HCT116 (cell line): ENCODE results near the gene COL9A2. TPM values are rescaled to one million over a fixed set of nuclear protein-coding genes. Genes with fewer than 3 reads are reported as not detected.

Experiments
- ATAC-seq: fragments of 200-7000 bp; cut with Tn5 transposase; 2 replicates; pipeline ENCODE4 v1.9.1; 2020; ENCODE audit warnings: mild to moderate bottlenecking, moderate library complexity
- BruUV-seq: library from RNA; stranded (reverse); fragments of 400-500 nt; replicated peaks from 2 replicates; lab custom pipeline; 2021; lab: Mats Ljungman, UMichigan
- CTCF ChIA-PET: fragments of 300-600 bp; sonication (Branson Sonifier 250); formaldehyde crosslinking; loops from one replicate; lab custom pipeline; 2021; ENCODE audit warnings: antibody characterized with exemption; lab: Charles Lee
- POLR2A ChIA-PET: fragments of 300-600, 350-600 bp; sonication (Branson Sonifier 250); formaldehyde crosslinking; loops from one replicate; lab custom pipeline; 2021; ENCODE audit warnings: antibody characterized with exemption; lab: Charles Lee
- RAD21 ChIA-PET, 2 experiments: fragments of 300-600 bp; sonication (Branson Sonifier 250); formaldehyde crosslinking; loops; one replicate each; lab custom pipeline; 2023; ENCODE audit warnings: low total read pairs in 2 of 2; ENCODE audit not compliant: uncharacterized antibody in 2 of 2, unreplicated experiment in 2 of 2, low non-redundant PET in 1 of 2; lab: Charles Lee
- DNase-seq: peaks from one replicate; pipeline ENCODE4 v3.0.0-alpha.2; 2010; ENCODE audit warnings: low read depth, low spot score
- H2AFZ ChIP-seq: fragments of 200-600 bp; shearing (Covaris generic), sonication (generic); 2 replicates; pipeline ENCODE4 v1.6.1; 2017; ENCODE audit warnings: low read depth, mixed run types, mixed read lengths, antibody characterized with exemption, low read length; ENCODE audit not compliant: poor library complexity, severe bottlenecking
- H3K27ac ChIP-seq: 2 replicates; pipeline ENCODE4 v1.5.1; 2012; ENCODE audit warnings: low read depth, low read length
- H3K27me3 ChIP-seq: fragments of 200-600 bp; sonication (generic); 2 replicates; pipeline ENCODE4 v1.6.1; 2016; ENCODE audit warnings: mixed run types, low read length, mixed read lengths; ENCODE audit not compliant: insufficient read depth
- H3K36me3 ChIP-seq, 2 experiments: fragments of 200-500 bp in 1 of 2; fragments of 200-600 bp in 1 of 2; sonication (Bioruptor generic) in 1 of 2; sonication (generic) in 1 of 2; 2 replicates each; pipeline versions ENCODE4 v1.5.1 to v1.6.1; 2014 to 2016; ENCODE audit warnings: low read length in 2 of 2, inconsistent platforms in 1 of 2, mixed read lengths in 1 of 2, mixed run types in 1 of 2; ENCODE audit not compliant: insufficient read depth in 2 of 2, control insufficient read depth in 1 of 2
- H3K4me1 ChIP-seq, 2 experiments: fragments of 200-600 bp in 1 of 2; sonication (generic) in 1 of 2; 2 replicates each; pipeline versions ENCODE4 v1.5.1 to v1.6.1; 2012 to 2017; ENCODE audit warnings: low read length in 2 of 2, inconsistent platforms in 1 of 2, mild to moderate bottlenecking in 1 of 2, mixed read lengths in 1 of 2, mixed run types in 1 of 2, moderate library complexity in 1 of 2; ENCODE audit not compliant: insufficient read depth in 2 of 2, control insufficient read depth in 1 of 2
- H3K4me2 ChIP-seq: fragments of 200-600 bp; sonication (generic); 2 replicates; pipeline ENCODE4 v1.6.1; 2017; ENCODE audit warnings: mixed run types, low read length, mixed read lengths
- H3K4me3 ChIP-seq, 2 experiments: fragments of 200-600 bp in 1 of 2; sonication (generic) in 1 of 2; replicated peaks in 1 of 2; 2 replicates each; pipeline ENCODE4 v1.5.1; 2011 to 2016; ENCODE audit warnings: low read length in 2 of 2, control low read depth in 1 of 2, low read depth in 1 of 2, mild to moderate bottlenecking in 1 of 2, mixed read lengths in 1 of 2, mixed run types in 1 of 2
- H3K79me2 ChIP-seq: fragments of 200-600 bp; sonication (generic); 2 replicates; pipeline ENCODE4 v1.6.1; 2017; ENCODE audit warnings: mild to moderate bottlenecking, mixed run types, low read length, moderate library complexity, mixed read lengths; ENCODE audit not compliant: insufficient read depth
- H3K9ac ChIP-seq: fragments of 200-600 bp; sonication (generic); 2 replicates; pipeline ENCODE4 v1.6.1; 2016; ENCODE audit warnings: low read length, mixed read lengths
- H3K9me2 ChIP-seq: fragments of 200-600 bp; sonication (generic), shearing (Covaris generic); 2 replicates; pipeline ENCODE4 v1.6.1; 2017; ENCODE audit warnings: mixed run types, mild to moderate bottlenecking, moderate library complexity; ENCODE audit not compliant: insufficient read depth
- H3K9me3 ChIP-seq, 2 experiments: fragments of 200-500 bp in 1 of 2; fragments of 200-600 bp in 1 of 2; sonication (Bioruptor generic) in 1 of 2; sonication (generic) in 1 of 2; 2 replicates each; pipeline ENCODE4 v1.6.1; 2014 to 2017; ENCODE audit warnings: low read length in 2 of 2, mixed read lengths in 2 of 2, inconsistent platforms in 1 of 2, low read depth in 1 of 2, mild to moderate bottlenecking in 1 of 2, mixed run types in 1 of 2, moderate library complexity in 1 of 2; ENCODE audit not compliant: control insufficient read depth in 1 of 2, insufficient read depth in 1 of 2
- H4K20me1 ChIP-seq: fragments of 200-600 bp; sonication (generic), shearing (Covaris generic); 2 replicates; pipeline ENCODE4 v1.6.1; 2017; ENCODE audit warnings: mixed run types, mild to moderate bottlenecking, moderate library complexity; ENCODE audit not compliant: insufficient read depth
- ATF3 ChIP-seq: IDR thresholded peaks from 2 replicates; pipeline ENCODE4 v1.6.1; 2012
- CEBPB ChIP-seq: IDR thresholded peaks from 2 replicates; pipeline ENCODE4 v1.6.1; 2012; ENCODE audit warnings: low read depth
- EGR1 ChIP-seq: IDR thresholded peaks from 2 replicates; pipeline ENCODE4 v1.6.1; 2012; ENCODE audit warnings: low read depth
- FOSL1 ChIP-seq: IDR thresholded peaks from 2 replicates; pipeline ENCODE4 v1.6.1; 2012; ENCODE audit warnings: low read depth
- POLR2A ChIP-seq: IDR thresholded peaks from 2 replicates; pipeline ENCODE4 v1.7.0; 2011; ENCODE audit warnings: borderline replicate concordance; ENCODE audit not compliant: insufficient read depth, insufficient read length; ENCODE audit errors: extremely low read depth
- REST ChIP-seq: IDR thresholded peaks from 2 replicates; pipeline ENCODE4 v1.6.1; 2012; ENCODE audit warnings: low read depth
- SIN3A ChIP-seq: IDR thresholded peaks from 2 replicates; pipeline ENCODE4 v1.6.1; 2012; ENCODE audit warnings: low read depth
- TCF7L2 ChIP-seq: IDR thresholded peaks from 2 replicates; pipeline ENCODE4 v1.7.0; 2011; ENCODE audit warnings: borderline replicate concordance, inconsistent platforms; ENCODE audit not compliant: insufficient read depth, insufficient read length; ENCODE audit errors: extremely low read depth
- YY1 ChIP-seq: IDR thresholded peaks from 2 replicates; pipeline ENCODE4 v1.6.1; 2011; ENCODE audit warnings: low read length, low read depth, moderate library complexity, mild to moderate bottlenecking; ENCODE audit not compliant: insufficient replicate concordance; ENCODE audit errors: extremely low read depth
- intact Hi-C: fragments of 100-400 bp; cut with micrococcal nuclease; formaldehyde crosslinking; loops from 2 replicates; pipeline ENCODE4 v1.10.0; 2022
- total RNA-seq: library from RNA; stranded (reverse); gene quantifications from one replicate; pipeline ENCODE4 v1.2.1, GENCODE V29; 2021; ENCODE audit not compliant: unreplicated experiment
- TF ChIP-seq, protein P1 (sequence below): IDR thresholded peaks from 2 replicates; pipeline ENCODE4 v1.6.1; 2011; ENCODE audit warnings: mild to moderate bottlenecking, low read length, moderate library complexity; ENCODE audit not compliant: insufficient replicate concordance; ENCODE audit errors: extremely low read depth

The COL9A2 gene
- total RNA-seq, 1 experiment from 2014 or later: 2.4 TPM

- DNase-seq (no peak), ATAC-seq (no peak)
- ChIA-PET POLR2A (no interaction called here), RAD21 (no interaction called here), CTCF (no interaction called here)
- Histone ChIP-seq H3K9me3 (no peaks in the 10 kb centered on the region; a peak in 1 of 4 replicates), H3K36me3 (no peaks in the 10 kb centered on the region), H3K4me2 (no peak overlapping the region), H3K79me2 (no peaks in the 10 kb centered on the region), H3K27ac (no peak overlapping the region), H3K4me1 (no peaks in the 10 kb centered on the region), H3K9ac (no peak overlapping the region), H3K4me3 (no peak overlapping the region), H4K20me1 (no peaks in the 10 kb centered on the region)
- intact Hi-C loops: no loop called here
- no TSS peak for BruUV-seq
- TF ChIP-seq FOSL1: no peak
- TF ChIP-seq REST: no peak
- TF ChIP-seq ATF3: no peak
- TF ChIP-seq EGR1: no peak
- no peak for TF ChIP-seq POLR2A
- no peak for TF ChIP-seq SIN3A
- no peak for TF ChIP-seq TCF7L2
- no peak for TF ChIP-seq CEBPB
- TF ChIP-seq, protein P1, sequence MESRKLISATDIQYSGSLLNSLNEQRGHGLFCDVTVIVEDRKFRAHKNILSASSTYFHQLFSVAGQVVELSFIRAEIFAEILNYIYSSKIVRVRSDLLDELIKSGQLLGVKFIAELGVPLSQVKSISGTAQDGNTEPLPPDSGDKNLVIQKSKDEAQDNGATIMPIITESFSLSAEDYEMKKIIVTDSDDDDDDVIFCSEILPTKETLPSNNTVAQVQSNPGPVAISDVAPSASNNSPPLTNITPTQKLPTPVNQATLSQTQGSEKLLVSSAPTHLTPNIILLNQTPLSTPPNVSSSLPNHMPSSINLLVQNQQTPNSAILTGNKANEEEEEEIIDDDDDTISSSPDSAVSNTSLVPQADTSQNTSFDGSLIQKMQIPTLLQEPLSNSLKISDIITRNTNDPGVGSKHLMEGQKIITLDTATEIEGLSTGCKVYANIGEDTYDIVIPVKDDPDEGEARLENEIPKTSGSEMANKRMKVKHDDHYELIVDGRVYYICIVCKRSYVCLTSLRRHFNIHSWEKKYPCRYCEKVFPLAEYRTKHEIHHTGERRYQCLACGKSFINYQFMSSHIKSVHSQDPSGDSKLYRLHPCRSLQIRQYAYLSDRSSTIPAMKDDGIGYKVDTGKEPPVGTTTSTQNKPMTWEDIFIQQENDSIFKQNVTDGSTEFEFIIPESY: no peak
- no peak for TF ChIP-seq YY1
- TF ChIP-seq, all 23 proteins: peak for 0
- no peaks in the 10 kb centered on the region for H3K9me2 ChIP-seq
- H3K27me3 ChIP-seq: no peaks in the 10 kb centered on the region
- H2AFZ ChIP-seq: no peak overlapping the region
Measured at GRCh38 chr1:40361637-40362036, 44.6 kb upstream of the COL9A2 start.
